Retinal pigment epithelial cell (primary cell): Measurements from ENCODE around the gene CNOT11.
"Not testable (repeated sequence)": the region's sequence is repeated elsewhere in the genome, so short reads cannot be mapped to it uniquely, and the experiment has no call there.

Experiments
- DNase-seq: peaks from one replicate; pipeline ENCODE4 v3.0.0-alpha.2; 2010; ENCODE audit warnings: low read depth
- H3K4me3 ChIP-seq: 2 replicates; pipeline ENCODE4 v1.5.1; 2011; ENCODE audit warnings: mild to moderate bottlenecking, low read length, control low read depth, moderate library complexity
- TF ChIP-seq, protein P1 (sequence below): conservative IDR thresholded peaks from 2 replicates; pipeline ENCODE4 v1.5.1; 2011; ENCODE audit warnings: low read depth, low read length, control low read depth, inconsistent platforms

The CNOT11 gene

GRCh38 chr2:101310090-101310833, 57.6 kb downstream of the CNOT11 start:
- no peak for DNase-seq
- no peak overlapping the region for H3K4me3 ChIP-seq
- TF ChIP-seq, protein P1, sequence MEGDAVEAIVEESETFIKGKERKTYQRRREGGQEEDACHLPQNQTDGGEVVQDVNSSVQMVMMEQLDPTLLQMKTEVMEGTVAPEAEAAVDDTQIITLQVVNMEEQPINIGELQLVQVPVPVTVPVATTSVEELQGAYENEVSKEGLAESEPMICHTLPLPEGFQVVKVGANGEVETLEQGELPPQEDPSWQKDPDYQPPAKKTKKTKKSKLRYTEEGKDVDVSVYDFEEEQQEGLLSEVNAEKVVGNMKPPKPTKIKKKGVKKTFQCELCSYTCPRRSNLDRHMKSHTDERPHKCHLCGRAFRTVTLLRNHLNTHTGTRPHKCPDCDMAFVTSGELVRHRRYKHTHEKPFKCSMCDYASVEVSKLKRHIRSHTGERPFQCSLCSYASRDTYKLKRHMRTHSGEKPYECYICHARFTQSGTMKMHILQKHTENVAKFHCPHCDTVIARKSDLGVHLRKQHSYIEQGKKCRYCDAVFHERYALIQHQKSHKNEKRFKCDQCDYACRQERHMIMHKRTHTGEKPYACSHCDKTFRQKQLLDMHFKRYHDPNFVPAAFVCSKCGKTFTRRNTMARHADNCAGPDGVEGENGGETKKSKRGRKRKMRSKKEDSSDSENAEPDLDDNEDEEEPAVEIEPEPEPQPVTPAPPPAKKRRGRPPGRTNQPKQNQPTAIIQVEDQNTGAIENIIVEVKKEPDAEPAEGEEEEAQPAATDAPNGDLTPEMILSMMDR = no peak

DNA sequence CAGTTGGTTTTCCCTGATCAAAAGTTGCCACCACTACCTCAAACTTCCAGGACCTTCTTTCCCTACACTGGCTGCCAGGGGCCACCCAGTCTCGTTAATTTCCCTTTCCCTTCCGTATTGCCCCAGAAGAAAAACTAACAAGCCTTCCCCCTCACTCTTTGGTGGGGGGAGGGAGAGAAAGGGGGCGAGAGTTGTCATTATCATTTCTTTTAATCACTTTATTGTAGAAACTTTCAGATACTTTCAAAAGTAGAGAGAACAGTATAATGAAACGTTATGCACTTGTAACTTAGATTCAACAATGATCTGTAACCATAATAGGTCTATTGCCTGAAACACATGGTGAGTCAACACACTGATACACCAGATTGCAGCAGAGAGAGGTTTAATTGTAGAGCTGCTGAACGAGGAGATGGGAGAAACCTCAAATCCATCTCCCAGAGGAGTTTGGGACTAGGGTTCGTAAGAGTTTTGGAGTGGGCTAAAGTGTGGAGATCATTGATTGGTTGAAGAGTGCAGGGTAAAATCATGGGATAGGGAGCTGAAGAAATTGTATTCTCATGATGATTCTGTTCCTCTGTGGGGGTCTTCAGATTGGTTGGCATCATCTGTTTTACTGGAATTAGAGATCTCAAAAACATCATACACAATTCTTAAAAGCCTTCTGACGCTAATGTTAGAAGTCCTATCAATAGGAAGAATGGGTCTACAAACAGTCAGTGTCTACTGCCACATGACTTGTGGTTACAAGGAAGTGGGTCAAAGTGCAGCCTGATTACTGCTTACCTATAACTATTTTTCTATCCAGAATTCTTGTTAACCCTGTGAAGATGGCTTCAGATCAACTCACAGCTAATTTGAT, 58.4 kb downstream of the CNOT11 start:
- DNase-seq = no peak
- TF ChIP-seq, protein P1 = no peak
- no peak overlapping the region for H3K4me3 ChIP-seq

GRCh38 chr2:101311696-101312017, 59.0 kb downstream of the CNOT11 start:
- TF ChIP-seq, protein P1 = no peak
- H3K4me3 ChIP-seq = no peak overlapping the region
- DNase-seq = no peak

- DNase-seq, H3K4me3 ChIP-seq: not testable (repeated sequence)
These were observed 63.9 kb downstream of the CNOT11 start for GRCh38 chr2:101316568-101316967.
